HepG2 (cell line): ENCODE measurements around the gene ETFRF1. TPM values are rescaled to one million over a fixed set of nuclear protein-coding genes. Genes with fewer than 3 reads are reported as not detected.

Experiments used
- ATAC-seq: fragments of 200-7000 bp; cut with Tn5 transposase; 3 replicates; pipeline ENCODE4 v1.9.1; 2020; ENCODE audit warnings: mild to moderate bottlenecking, moderate library complexity
- BruUV-seq: library from RNA; stranded (reverse); fragments of 400-500 nt; replicated peaks from 2 replicates; lab custom pipeline; 2021; lab: Mats Ljungman, UMichigan
- CTCF ChIA-PET: fragments of 300-600 bp; formaldehyde crosslinking; extraction: SDS; loops from one replicate; lab custom pipeline; 2021; ENCODE audit warnings: low total read pairs, inconsistent platforms, low intra/inter-chr PET ratio; lab: Yijun Ruan, JAX
- POLR2A ChIA-PET: fragments of 350-600 bp; sonication (Branson Sonifier 250); formaldehyde crosslinking; loops from one replicate; lab custom pipeline; 2020; ENCODE audit warnings: antibody characterized with exemption, inconsistent platforms; lab: Yijun Ruan, JAX
- DNase-seq: peaks from one replicate; pipeline ENCODE4 v3.0.0-alpha.2; 2015; ENCODE audit warnings: low spot score
- FAIRE-seq: peaks from 3 replicates; lab custom pipeline; 2011; peaks lifted over from hg19 to GRCh38; lab: Jason Lieb, UNC
- H2AFZ ChIP-seq: one replicate; pipeline ENCODE4 v1.6.1; 2011; ENCODE audit warnings: low read length, inconsistent platforms
- H3K27ac ChIP-seq: fragments of 300-600 bp; 3 replicates; pipeline ENCODE4 v1.8.0; 2011; ENCODE audit warnings: mixed run types, mild to moderate bottlenecking, mixed read lengths, low read length, inconsistent platforms; ENCODE audit not compliant: insufficient read depth; ENCODE audit errors: extremely low read length
- H3K27me3 ChIP-seq, 2 experiments: fragments of 200-600 bp in 1 of 2; 2 replicates in 1 of 2; 3 replicates in 1 of 2; pipeline versions ENCODE4 v1.6.0 to v1.8.0; 2011; ENCODE audit warnings: low read length in 2 of 2, mild to moderate bottlenecking in 2 of 2, moderate library complexity in 2 of 2, inconsistent platforms in 1 of 2; ENCODE audit not compliant: insufficient read depth in 2 of 2, control insufficient read depth in 1 of 2
- H3K36me3 ChIP-seq, 2 experiments: fragments of 200-600 bp in 1 of 2; replicated peaks in 1 of 2; 2 replicates in 1 of 2; 3 replicates in 1 of 2; pipeline versions ENCODE4 v1.5.1 to v1.8.0; 2011; ENCODE audit warnings: low read length in 2 of 2, inconsistent platforms in 1 of 2; ENCODE audit not compliant: insufficient read depth in 2 of 2, control insufficient read depth in 1 of 2
- H3K4me1 ChIP-seq: 2 replicates; pipeline ENCODE4 v1.5.1; 2012; ENCODE audit warnings: low read length, inconsistent platforms; ENCODE audit not compliant: insufficient read depth
- H3K4me2 ChIP-seq: 2 replicates; pipeline ENCODE4 v1.6.0; 2011; ENCODE audit warnings: low read depth, low read length, inconsistent platforms
- H3K4me3 ChIP-seq, 3 experiments: fragments of 200-600 bp in 1 of 3; sonication (generic), shearing (Covaris generic) in 1 of 3; replicated peaks in 1 of 3; 2 replicates each; pipeline ENCODE4 v1.5.1; 2011 to 2016; ENCODE audit warnings: low read length in 3 of 3, inconsistent platforms in 2 of 3, low read depth in 2 of 3, mild to moderate bottlenecking in 2 of 3, control low read depth in 1 of 3, mixed read lengths in 1 of 3; ENCODE audit not compliant: insufficient read depth in 1 of 3
- H3K79me2 ChIP-seq: one replicate; pipeline ENCODE4 v1.6.1; 2011; ENCODE audit warnings: low read length, inconsistent platforms; ENCODE audit not compliant: insufficient read depth
- H3K9ac ChIP-seq: 2 replicates; pipeline ENCODE4 v1.6.0; 2011; ENCODE audit warnings: mild to moderate bottlenecking, low read depth, low read length, inconsistent platforms; ENCODE audit not compliant: insufficient read depth
- H3K9me3 ChIP-seq: 2 replicates; pipeline ENCODE4 v1.5.1; 2012; ENCODE audit warnings: mild to moderate bottlenecking, low read length
- H4K20me1 ChIP-seq: 2 replicates; pipeline ENCODE4 v1.6.0; 2011; ENCODE audit warnings: inconsistent platforms, mild to moderate bottlenecking, low read length, moderate library complexity; ENCODE audit not compliant: insufficient read depth
- ATM ChIP-seq: fragments of 450-650 bp; IDR thresholded peaks from 2 replicates; pipeline ENCODE4 v1.7.1; 2017; ENCODE audit warnings: mild to moderate bottlenecking, borderline replicate concordance
- EEA1 ChIP-seq: sonication (generic); formaldehyde crosslinking; IDR thresholded peaks from 2 replicates; pipeline ENCODE4 v1.5.1; 2020; ENCODE audit warnings: mild to moderate bottlenecking, missing genetic modification reagents, borderline replicate concordance
- FOXM1 ChIP-seq: sonication (generic); formaldehyde crosslinking; IDR thresholded peaks from 2 replicates; pipeline ENCODE4 v1.5.0; 2020; ENCODE audit warnings: missing genetic modification reagents
- GZF1 ChIP-seq: sonication (generic); formaldehyde crosslinking; IDR thresholded peaks from 2 replicates; pipeline ENCODE4 v1.5.1; 2020; ENCODE audit warnings: mild to moderate bottlenecking, missing genetic modification reagents
- KDM1A ChIP-seq: IDR thresholded peaks from 2 replicates; pipeline ENCODE4 v1.6.1; 2016; ENCODE audit warnings: missing compliant biosample characterization
- MTA3 ChIP-seq: sonication (generic); formaldehyde crosslinking; IDR thresholded peaks from 2 replicates; pipeline ENCODE4 v1.4.0; 2020; ENCODE audit warnings: missing genetic modification reagents
- PITX1 ChIP-seq: sonication (generic); formaldehyde crosslinking; IDR thresholded peaks from 2 replicates; pipeline ENCODE4 v1.5.1; 2020; ENCODE audit warnings: mild to moderate bottlenecking, missing genetic modification reagents
- SRF ChIP-seq: IDR thresholded peaks from 2 replicates; pipeline ENCODE4 v1.6.1; 2011; ENCODE audit warnings: mild to moderate bottlenecking, low read depth, low read length, moderate library complexity
- ZNF883 ChIP-seq: sonication (generic); formaldehyde crosslinking; IDR thresholded peaks from 2 replicates; pipeline ENCODE4 v1.5.1; 2020; ENCODE audit warnings: mild to moderate bottlenecking, missing genetic modification reagents; ENCODE audit errors: not compliant biosample characterization
- WGBS: methylation state at CpG from one replicate; pipeline ENCODE4 v1.1.6; 2017; ENCODE audit warnings: low lambda C conversion rate; 5-methylcytosine and 5-hydroxymethylcytosine counted together
- in situ Hi-C: cut with HindIII; loops from 2 replicates; pipeline ENCODE4 v1.10.0; 2017; ENCODE audit warnings: low pct_unique_long_range_greater_than_20kb; ENCODE audit not compliant: extremely low pct_ligation_motif_present
- intact Hi-C: fragments of 100-400 bp; cut with micrococcal nuclease; formaldehyde crosslinking; loops from one replicate; pipeline ENCODE4 v1.10.0; 2022; ENCODE audit not compliant: unreplicated experiment
- polyA plus RNA-seq, 8 experiments: library from polyadenylated mRNA; depleted of rRNA in 3 of 8; stranded (reverse) in 7 of 8; unstranded in 1 of 8; fragments of >200 nt; fragmentation: Illumina TruSeq in 4 of 8; extraction: Trizol in 4 of 8; gene quantifications; 2 replicates each; pipeline versions ENCODE4 v1.2.1 to v1.2.3, GENCODE V29; 2011 to 2016; ENCODE audit warnings: low read depth in 4 of 8, missing spikeins in 1 of 8, mixed read lengths in 1 of 8; ENCODE audit not compliant: insufficient read depth in 1 of 8
- total RNA-seq, 5 experiments: library from RNA; depleted of rRNA; stranded (reverse); fragments of >200 nt; fragmentation: Illumina TruSeq; extraction: Trizol; gene quantifications; 2 replicates each; pipeline ENCODE4 v1.2.3, GENCODE V29; 2016; ENCODE audit warnings: low read depth in 1 of 5
- TF ChIP-seq, protein P1 (sequence below): sonication (generic); formaldehyde crosslinking; IDR thresholded peaks from 2 replicates; pipeline ENCODE4 v1.5.0; 2020; ENCODE audit warnings: missing genetic modification reagents
- TF ChIP-seq, protein P2 (sequence below): sonication (generic); formaldehyde crosslinking; IDR thresholded peaks from 2 replicates; pipeline ENCODE4 v1.4.0; 2020; ENCODE audit warnings: missing genetic modification reagents
- TF ChIP-seq, protein P3 (sequence below): sonication (generic); formaldehyde crosslinking; conservative IDR thresholded peaks from 2 replicates; pipeline ENCODE4 v1.4.0; 2020; ENCODE audit warnings: missing genetic modification reagents
- TF ChIP-seq, protein P4 (sequence below): sonication (generic); formaldehyde crosslinking; IDR thresholded peaks from 2 replicates; pipeline ENCODE4 v1.5.0; 2020; ENCODE audit warnings: missing genetic modification reagents, mild to moderate bottlenecking, borderline replicate concordance
- TF ChIP-seq, protein P5 (sequence below): sonication (generic); formaldehyde crosslinking; IDR thresholded peaks from 2 replicates; pipeline ENCODE4 v1.4.0; 2020; ENCODE audit warnings: mild to moderate bottlenecking, missing genetic modification reagents

Gene ETFRF1
- total and polyA plus RNA-seq, 2 of the 13 experiments (the other 11 are each of a cell fraction or from before 2014, with no cell fraction given): 6.8 to 7.0 TPM

DNA sequence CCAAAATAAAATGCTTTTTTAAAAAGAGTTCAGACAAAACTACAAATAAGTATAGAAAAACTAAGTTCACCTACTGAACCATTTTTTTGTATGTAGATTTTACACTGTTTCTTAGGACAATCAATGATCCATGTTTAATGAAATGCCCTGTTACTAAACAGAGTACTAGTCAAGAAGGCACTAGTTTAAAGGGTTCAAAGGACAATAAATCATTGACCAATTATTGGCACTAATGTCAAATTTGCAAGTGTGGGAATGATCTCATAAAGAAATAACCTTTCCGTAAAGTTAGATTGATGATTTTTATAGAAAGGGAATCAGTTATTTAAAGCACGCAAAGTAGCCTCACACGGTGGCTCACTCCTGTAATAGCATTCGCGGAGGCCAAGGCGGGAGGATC is 4.2 kb upstream of the ETFRF1 start:
- in situ Hi-C loops: no loop called here
- no peak overlapping the region for H3K9ac ChIP-seq
- FAIRE-seq (no peak), ATAC-seq (no peak)
- peaks cover 18% of the 10 kb centered on the region for H3K4me1 ChIP-seq
- H3K4me3 ChIP-seq: no peak overlapping the region
- no peak overlapping the region for H3K4me2 ChIP-seq
- 87% methylated on average over 6 of the region's 6 CpGs for WGBS
- no peaks in the 10 kb centered on the region for H3K36me3 ChIP-seq
- ChIA-PET POLR2A (no interaction called here), CTCF (no interaction called here)
- intact Hi-C loops: no loop called here
- no TSS peak for BruUV-seq
- no peaks in the 10 kb centered on the region for H4K20me1 ChIP-seq
- H3K27me3 ChIP-seq: no peaks in the 10 kb centered on the region
- H2AFZ ChIP-seq: no peak overlapping the region
- no peak overlapping the region for H3K27ac ChIP-seq
- H3K9me3 ChIP-seq: no peaks in the 10 kb centered on the region
- TF ChIP-seq KDM1A: no peak
- TF ChIP-seq SRF: no peak
- TF ChIP-seq, protein P1, sequence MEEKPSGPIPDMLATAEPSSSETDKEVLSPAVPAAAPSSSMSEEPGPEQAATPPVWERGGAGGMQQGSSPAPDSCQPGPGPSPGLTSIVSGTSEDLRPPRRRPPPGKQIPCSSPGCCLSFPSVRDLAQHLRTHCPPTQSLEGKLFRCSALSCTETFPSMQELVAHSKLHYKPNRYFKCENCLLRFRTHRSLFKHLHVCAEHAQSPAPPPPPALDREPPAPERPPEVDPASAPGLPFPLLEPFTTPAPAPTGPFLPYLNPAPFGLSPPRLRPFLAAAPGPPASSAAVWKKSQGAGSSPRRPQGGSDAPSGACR: no peak
- TF ChIP-seq PITX1: no peak
- TF ChIP-seq EEA1 (CRISPR knock-in tag): no peak
- TF ChIP-seq ATM: no peak
- TF ChIP-seq, protein P2, sequence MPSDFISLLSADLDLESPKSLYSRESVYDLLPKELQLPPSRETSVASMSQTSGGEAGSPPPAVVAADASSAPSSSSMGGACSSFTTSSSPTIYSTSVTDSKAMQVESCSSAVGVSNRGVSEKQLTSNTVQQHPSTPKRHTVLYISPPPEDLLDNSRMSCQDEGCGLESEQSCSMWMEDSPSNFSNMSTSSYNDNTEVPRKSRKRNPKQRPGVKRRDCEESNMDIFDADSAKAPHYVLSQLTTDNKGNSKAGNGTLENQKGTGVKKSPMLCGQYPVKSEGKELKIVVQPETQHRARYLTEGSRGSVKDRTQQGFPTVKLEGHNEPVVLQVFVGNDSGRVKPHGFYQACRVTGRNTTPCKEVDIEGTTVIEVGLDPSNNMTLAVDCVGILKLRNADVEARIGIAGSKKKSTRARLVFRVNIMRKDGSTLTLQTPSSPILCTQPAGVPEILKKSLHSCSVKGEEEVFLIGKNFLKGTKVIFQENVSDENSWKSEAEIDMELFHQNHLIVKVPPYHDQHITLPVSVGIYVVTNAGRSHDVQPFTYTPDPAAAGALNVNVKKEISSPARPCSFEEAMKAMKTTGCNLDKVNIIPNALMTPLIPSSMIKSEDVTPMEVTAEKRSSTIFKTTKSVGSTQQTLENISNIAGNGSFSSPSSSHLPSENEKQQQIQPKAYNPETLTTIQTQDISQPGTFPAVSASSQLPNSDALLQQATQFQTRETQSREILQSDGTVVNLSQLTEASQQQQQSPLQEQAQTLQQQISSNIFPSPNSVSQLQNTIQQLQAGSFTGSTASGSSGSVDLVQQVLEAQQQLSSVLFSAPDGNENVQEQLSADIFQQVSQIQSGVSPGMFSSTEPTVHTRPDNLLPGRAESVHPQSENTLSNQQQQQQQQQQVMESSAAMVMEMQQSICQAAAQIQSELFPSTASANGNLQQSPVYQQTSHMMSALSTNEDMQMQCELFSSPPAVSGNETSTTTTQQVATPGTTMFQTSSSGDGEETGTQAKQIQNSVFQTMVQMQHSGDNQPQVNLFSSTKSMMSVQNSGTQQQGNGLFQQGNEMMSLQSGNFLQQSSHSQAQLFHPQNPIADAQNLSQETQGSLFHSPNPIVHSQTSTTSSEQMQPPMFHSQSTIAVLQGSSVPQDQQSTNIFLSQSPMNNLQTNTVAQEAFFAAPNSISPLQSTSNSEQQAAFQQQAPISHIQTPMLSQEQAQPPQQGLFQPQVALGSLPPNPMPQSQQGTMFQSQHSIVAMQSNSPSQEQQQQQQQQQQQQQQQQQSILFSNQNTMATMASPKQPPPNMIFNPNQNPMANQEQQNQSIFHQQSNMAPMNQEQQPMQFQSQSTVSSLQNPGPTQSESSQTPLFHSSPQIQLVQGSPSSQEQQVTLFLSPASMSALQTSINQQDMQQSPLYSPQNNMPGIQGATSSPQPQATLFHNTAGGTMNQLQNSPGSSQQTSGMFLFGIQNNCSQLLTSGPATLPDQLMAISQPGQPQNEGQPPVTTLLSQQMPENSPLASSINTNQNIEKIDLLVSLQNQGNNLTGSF (CRISPR knock-in tag): no peak
- no peak for TF ChIP-seq MTA3 (CRISPR knock-in tag)
- TF ChIP-seq FOXM1 (CRISPR knock-in tag): no peak
- TF ChIP-seq GZF1: no peak
- TF ChIP-seq, protein P3, sequence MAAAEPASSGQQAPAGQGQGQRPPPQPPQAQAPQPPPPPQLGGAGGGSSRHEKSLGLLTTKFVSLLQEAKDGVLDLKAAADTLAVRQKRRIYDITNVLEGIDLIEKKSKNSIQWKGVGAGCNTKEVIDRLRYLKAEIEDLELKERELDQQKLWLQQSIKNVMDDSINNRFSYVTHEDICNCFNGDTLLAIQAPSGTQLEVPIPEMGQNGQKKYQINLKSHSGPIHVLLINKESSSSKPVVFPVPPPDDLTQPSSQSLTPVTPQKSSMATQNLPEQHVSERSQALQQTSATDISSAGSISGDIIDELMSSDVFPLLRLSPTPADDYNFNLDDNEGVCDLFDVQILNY (CRISPR knock-in tag): no peak
- TF ChIP-seq, protein P4, sequence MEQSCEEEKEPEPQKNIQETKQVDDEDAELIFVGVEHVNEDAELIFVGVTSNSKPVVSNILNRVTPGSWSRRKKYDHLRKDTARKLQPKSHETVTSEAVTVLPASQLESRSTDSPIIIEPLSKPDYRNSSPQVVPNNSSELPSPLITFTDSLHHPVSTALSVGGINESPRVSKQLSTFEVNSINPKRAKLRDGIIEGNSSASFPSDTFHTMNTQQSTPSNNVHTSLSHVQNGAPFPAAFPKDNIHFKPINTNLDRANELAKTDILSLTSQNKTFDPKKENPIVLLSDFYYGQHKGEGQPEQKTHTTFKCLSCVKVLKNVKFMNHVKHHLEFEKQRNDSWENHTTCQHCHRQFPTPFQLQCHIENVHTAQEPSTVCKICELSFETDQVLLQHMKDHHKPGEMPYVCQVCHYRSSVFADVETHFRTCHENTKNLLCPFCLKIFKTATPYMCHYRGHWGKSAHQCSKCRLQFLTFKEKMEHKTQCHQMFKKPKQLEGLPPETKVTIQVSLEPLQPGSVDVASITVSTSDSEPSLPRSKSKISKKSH (CRISPR knock-in tag): no peak
- TF ChIP-seq, protein P5, sequence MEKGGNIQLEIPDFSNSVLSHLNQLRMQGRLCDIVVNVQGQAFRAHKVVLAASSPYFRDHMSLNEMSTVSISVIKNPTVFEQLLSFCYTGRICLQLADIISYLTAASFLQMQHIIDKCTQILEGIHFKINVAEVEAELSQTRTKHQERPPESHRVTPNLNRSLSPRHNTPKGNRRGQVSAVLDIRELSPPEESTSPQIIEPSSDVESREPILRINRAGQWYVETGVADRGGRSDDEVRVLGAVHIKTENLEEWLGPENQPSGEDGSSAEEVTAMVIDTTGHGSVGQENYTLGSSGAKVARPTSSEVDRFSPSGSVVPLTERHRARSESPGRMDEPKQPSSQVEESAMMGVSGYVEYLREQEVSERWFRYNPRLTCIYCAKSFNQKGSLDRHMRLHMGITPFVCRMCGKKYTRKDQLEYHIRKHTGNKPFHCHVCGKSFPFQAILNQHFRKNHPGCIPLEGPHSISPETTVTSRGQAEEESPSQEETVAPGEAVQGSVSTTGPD (CRISPR knock-in tag): no peak
- no peak for TF ChIP-seq ZNF883
- TF ChIP-seq, all 625 proteins: peak for 0
- no peak for DNase-seq
- H3K79me2 ChIP-seq: no peaks in the 10 kb centered on the region
